OCI-LY7 (cell line): Measurements from ENCODE around the gene CACNA1B. TPM values are rescaled to one million over a fixed set of nuclear protein-coding genes. Genes with fewer than 3 reads are reported as not detected.

ENCODE experiments used
- BruUV-seq: library from RNA; stranded (reverse); fragments of 400-500 nt; replicated peaks from 2 replicates; lab custom pipeline; 2021; lab: Mats Ljungman, UMichigan
- CTCF ChIA-PET: fragments of 300-600 bp; sonication (Branson Sonifier 250); formaldehyde crosslinking; loops from one replicate; lab custom pipeline; 2022; ENCODE audit warnings: antibody characterized with exemption; ENCODE audit not compliant: unreplicated experiment; lab: Charles Lee
- POLR2A ChIA-PET: fragments of 300-600 bp; sonication (Branson Sonifier 250); formaldehyde crosslinking; loops from one replicate; lab custom pipeline; 2022; ENCODE audit warnings: antibody characterized with exemption; lab: Charles Lee
- DNase-seq: peaks from one replicate; pipeline ENCODE4 v3.0.0-alpha.2; 2015; ENCODE audit warnings: low spot score
- H2AFZ ChIP-seq: fragments of 200-600 bp; sonication (generic), shearing (Covaris generic); 2 replicates; pipeline ENCODE4 v1.6.1; 2014; ENCODE audit warnings: mild to moderate bottlenecking, antibody characterized with exemption, low read length, moderate library complexity
- H3K27ac ChIP-seq: fragments of 200-600 bp; sonication (generic); 2 replicates; pipeline ENCODE4 v1.5.1; 2014; ENCODE audit warnings: mixed run types, low read depth, mild to moderate bottlenecking, moderate library complexity, low read length, inconsistent platforms; ENCODE audit not compliant: poor library complexity, severe bottlenecking
- H3K36me3 ChIP-seq: fragments of 200-600 bp; sonication (generic); 2 replicates; pipeline ENCODE4 v1.6.1; 2014; ENCODE audit warnings: mild to moderate bottlenecking, antibody characterized with exemption, low read length, moderate library complexity, mixed read lengths; ENCODE audit not compliant: insufficient read depth
- H3K4me1 ChIP-seq: fragments of 200-600 bp; sonication (generic); 2 replicates; pipeline ENCODE4 v1.5.1; 2014; ENCODE audit warnings: mild to moderate bottlenecking, low read length; ENCODE audit not compliant: insufficient read depth, poor library complexity, severe bottlenecking
- H3K4me2 ChIP-seq: fragments of 200-600 bp; sonication (generic); 2 replicates; pipeline ENCODE4 v1.6.1; 2014; ENCODE audit warnings: mild to moderate bottlenecking, low read length
- H3K4me3 ChIP-seq: fragments of 200-600 bp; sonication (generic); 2 replicates; pipeline ENCODE4 v1.5.1; 2014; ENCODE audit warnings: mild to moderate bottlenecking, low read depth, low read length; ENCODE audit not compliant: poor library complexity, severe bottlenecking
- H3K79me2 ChIP-seq: fragments of 200-600 bp; sonication (generic); 2 replicates; pipeline ENCODE4 v1.6.1; 2016; ENCODE audit warnings: low read depth, mild to moderate bottlenecking, low read length, moderate library complexity, mixed read lengths; ENCODE audit not compliant: insufficient read depth
- H3K9me2 ChIP-seq: fragments of 200-600 bp; sonication (generic); 2 replicates; pipeline ENCODE4 v1.6.1; 2016; ENCODE audit warnings: mild to moderate bottlenecking, low read length, mixed read lengths; ENCODE audit not compliant: insufficient read depth
- H3K9me3 ChIP-seq: fragments of 200-600 bp; sonication (generic); 2 replicates; pipeline ENCODE4 v1.6.1; 2014; ENCODE audit warnings: mild to moderate bottlenecking, mixed run types, low read length, mixed read lengths
- H4K20me1 ChIP-seq: fragments of 200-600 bp; sonication (generic); 2 replicates; pipeline ENCODE4 v1.6.1; 2014; ENCODE audit warnings: mild to moderate bottlenecking, antibody characterized with exemption, low read length, moderate library complexity, mixed read lengths; ENCODE audit not compliant: insufficient read depth
- EZH2phosphoT487 ChIP-seq: fragments of 200-600 bp; sonication (generic); IDR thresholded peaks from 2 replicates; pipeline ENCODE4 v1.6.1; 2018; ENCODE audit warnings: low read depth, borderline replicate concordance, mild to moderate bottlenecking, mixed run types, antibody characterized with exemption, low read length, moderate library complexity, mixed read lengths
- intact Hi-C: fragments of 100-400 bp; cut with micrococcal nuclease; formaldehyde crosslinking; loops from one replicate; pipeline ENCODE4 v1.10.0; 2022; ENCODE audit not compliant: unreplicated experiment
- total RNA-seq, 2 experiments: library from RNA; depleted of rRNA in 1 of 2; stranded (reverse); fragments of >200 nt in 1 of 2; shearing (Covaris generic) in 1 of 2; gene quantifications; 2 replicates each; pipeline ENCODE4 v1.2.3, GENCODE V29; 2014 to 2022
- TF ChIP-seq, protein P1 (sequence below): fragments of 200-600 bp; sonication (generic); conservative IDR thresholded peaks from 2 replicates; pipeline ENCODE4 v1.5.1; 2014; ENCODE audit warnings: mild to moderate bottlenecking, antibody characterized with exemption, low read length, moderate library complexity, mixed read lengths

The CACNA1B gene
- total RNA-seq, 2 experiments from 2014 or later, result not detected

DNA sequence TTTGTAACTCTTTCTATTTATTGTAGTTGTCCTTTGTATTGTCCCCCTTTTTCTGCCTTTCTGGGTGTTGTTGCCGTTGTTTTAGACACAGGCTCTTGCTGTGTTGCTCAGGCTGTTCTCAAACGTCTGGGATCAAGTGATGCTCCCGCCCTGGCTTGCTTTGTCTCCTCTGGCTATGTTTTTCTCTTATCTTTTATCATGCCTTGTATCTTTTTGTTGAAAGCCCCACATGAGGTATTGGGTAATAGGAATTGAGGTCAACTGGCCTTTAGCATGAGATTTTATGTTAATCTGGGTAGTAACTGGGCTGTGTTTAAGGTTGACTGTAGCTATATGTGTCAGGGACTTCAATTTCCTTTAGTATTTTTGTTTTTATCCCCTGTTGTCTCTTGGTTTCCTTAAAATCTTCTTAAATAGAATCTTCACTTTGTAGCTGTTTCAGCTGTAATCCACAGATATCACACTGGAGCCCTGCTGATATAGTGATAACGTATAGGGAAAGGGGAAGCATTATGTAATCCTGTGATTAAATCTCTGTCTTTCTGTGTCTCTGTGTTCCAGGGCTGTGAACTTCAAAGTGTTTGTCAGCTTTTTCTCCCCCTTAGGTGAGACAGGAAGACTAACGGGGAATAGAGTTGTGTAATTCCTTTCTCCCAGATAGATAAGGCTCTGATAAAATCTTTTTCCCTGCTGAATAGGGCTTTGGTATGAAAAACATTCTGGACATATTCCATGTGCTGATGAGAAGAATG lies 25.9 kb upstream of the CACNA1B start:
- POLR2A ChIA-PET, result no interaction called here
- no TSS peak for BruUV-seq
- peaks cover 4% of the 10 kb centered on the region; the same call in 1 of the 2 replicates for H3K9me3 ChIP-seq

DNA sequence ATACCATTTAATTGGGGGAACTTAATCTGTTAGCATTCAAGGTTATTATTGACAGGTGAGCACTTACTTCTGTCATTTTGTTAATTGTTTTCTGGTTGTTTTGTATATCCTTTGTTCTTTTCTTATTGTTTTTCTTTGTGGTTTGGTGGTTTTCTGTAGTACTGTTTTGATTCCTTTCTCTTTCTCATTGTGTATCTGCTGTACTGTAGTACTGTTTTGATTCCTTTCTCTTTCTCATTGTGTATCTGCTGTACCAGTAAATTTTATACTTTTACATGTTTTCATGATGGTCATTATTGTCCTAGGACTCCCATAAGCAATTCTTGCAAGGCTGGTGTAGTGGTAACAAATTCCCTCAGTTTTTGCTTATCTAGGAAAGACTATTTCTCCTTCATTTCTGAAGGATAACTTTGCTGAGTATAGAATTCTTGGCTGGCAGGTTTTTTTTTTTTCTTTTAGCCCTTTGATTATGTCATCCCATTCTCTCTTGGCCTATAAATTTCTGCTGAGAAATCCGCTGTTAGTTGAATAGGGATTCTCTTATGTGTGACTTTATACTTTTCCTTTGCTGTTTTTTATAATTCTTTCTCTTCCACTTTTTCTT lies 24.1 kb upstream of the CACNA1B start:
- H3K4me3 ChIP-seq, result no peak overlapping the region
- intact Hi-C loops, result no loop called here
- no peak overlapping the region for H3K4me2 ChIP-seq
- no peaks in the 10 kb centered on the region for H4K20me1 ChIP-seq
- no peaks in the 10 kb centered on the region for H3K36me3 ChIP-seq
- no peaks in the 10 kb centered on the region for H3K4me1 ChIP-seq
- TF ChIP-seq EZH2phosphoT487, result no peak
- TF ChIP-seq, protein P1, sequence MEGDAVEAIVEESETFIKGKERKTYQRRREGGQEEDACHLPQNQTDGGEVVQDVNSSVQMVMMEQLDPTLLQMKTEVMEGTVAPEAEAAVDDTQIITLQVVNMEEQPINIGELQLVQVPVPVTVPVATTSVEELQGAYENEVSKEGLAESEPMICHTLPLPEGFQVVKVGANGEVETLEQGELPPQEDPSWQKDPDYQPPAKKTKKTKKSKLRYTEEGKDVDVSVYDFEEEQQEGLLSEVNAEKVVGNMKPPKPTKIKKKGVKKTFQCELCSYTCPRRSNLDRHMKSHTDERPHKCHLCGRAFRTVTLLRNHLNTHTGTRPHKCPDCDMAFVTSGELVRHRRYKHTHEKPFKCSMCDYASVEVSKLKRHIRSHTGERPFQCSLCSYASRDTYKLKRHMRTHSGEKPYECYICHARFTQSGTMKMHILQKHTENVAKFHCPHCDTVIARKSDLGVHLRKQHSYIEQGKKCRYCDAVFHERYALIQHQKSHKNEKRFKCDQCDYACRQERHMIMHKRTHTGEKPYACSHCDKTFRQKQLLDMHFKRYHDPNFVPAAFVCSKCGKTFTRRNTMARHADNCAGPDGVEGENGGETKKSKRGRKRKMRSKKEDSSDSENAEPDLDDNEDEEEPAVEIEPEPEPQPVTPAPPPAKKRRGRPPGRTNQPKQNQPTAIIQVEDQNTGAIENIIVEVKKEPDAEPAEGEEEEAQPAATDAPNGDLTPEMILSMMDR, result no peak
- ChIA-PET POLR2A (no interaction called here), CTCF (no interaction called here)
- H2AFZ ChIP-seq, result no peak overlapping the region
- H3K27ac ChIP-seq, result no peak overlapping the region
- no TSS peak for BruUV-seq
- H3K79me2 ChIP-seq, result no peaks in the 10 kb centered on the region
- no peaks in the 10 kb centered on the region for H3K9me2 ChIP-seq
- peaks cover 4% of the 10 kb centered on the region; the same call in 1 of the 2 replicates for H3K9me3 ChIP-seq
- no peak for DNase-seq

More for the DNA sequence above, 25.9 kb upstream of the CACNA1B start:
- DNase-seq, result no peak
- Histone ChIP-seq H3K79me2 (no peaks in the 10 kb centered on the region), H4K20me1 (no peaks in the 10 kb centered on the region), H3K4me3 (no peak overlapping the region), H3K36me3 (no peaks in the 10 kb centered on the region), H3K4me1 (no peaks in the 10 kb centered on the region), H3K27ac (no peak overlapping the region), H2AFZ (no peak overlapping the region), H3K4me2 (no peak overlapping the region), H3K9me2 (no peaks in the 10 kb centered on the region)
- intact Hi-C loops, result no loop called here
- no peak for TF ChIP-seq EZH2phosphoT487
- TF ChIP-seq, protein P1, result no peak
- CTCF ChIA-PET, result no interaction called here

DNA sequence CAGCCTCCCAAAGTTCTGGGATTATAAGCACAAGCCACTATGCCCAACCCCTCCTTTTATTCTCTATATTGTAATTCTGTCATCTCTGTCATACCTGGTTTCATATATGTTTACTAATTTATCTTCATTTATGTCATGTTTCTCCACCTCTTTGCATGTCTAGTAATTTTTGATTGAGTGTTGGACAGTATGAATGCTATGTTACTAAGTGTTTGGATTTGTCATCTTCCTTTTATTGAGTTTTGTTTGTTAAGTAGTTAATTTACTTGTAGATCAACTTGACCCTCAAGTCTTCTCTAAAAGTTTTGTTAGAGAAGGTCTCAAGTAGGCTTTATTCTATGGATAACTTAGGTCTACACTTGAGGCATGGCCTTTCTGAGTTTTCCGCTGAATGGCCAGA lies 17.2 kb upstream of the CACNA1B start:
- H3K9me2 ChIP-seq, result no peaks in the 10 kb centered on the region
- H3K36me3 ChIP-seq, result no peaks in the 10 kb centered on the region
- H3K4me3 ChIP-seq, result no peak overlapping the region
- no peaks in the 10 kb centered on the region for H3K79me2 ChIP-seq
- CTCF ChIA-PET, result no interaction called here
- POLR2A ChIA-PET, result interaction anchor here (0.6 kb wide), 1 partner anchor 1189 kb away, joined by 5 read pairs; no protein-coding TSS in a partner anchor
- TF ChIP-seq EZH2phosphoT487, result no peak
- TF ChIP-seq, protein P1, result no peak
- H3K4me2 ChIP-seq, result no peak overlapping the region
- H4K20me1 ChIP-seq, result no peaks in the 10 kb centered on the region
- H3K9me3 ChIP-seq, result no peaks in the 10 kb centered on the region
- H3K27ac ChIP-seq, result no peak overlapping the region
- no peaks in the 10 kb centered on the region for H3K4me1 ChIP-seq
- no peak overlapping the region for H2AFZ ChIP-seq
- no peak for DNase-seq
- BruUV-seq, result no TSS peak
- intact Hi-C loops, result no loop called here
